ENCODE measurements around the gene TAMALIN.

TAMALIN gene

DNA sequence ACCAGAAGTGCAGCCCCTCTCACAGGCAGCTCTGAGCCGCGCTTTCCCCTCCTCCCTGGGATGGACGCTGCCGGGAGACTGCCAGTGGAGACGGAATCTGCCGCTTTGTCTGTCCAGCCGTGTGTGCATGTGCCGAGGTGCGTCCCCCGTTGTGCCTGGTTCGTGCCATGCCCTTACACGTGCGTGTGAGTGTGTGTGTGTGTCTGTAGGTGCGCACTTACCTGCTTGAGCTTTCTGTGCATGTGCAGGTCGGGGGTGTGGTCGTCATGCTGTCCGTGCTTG is 12.3 kb upstream of the TAMALIN start:
- TF ChIP-seq, protein P1, sequence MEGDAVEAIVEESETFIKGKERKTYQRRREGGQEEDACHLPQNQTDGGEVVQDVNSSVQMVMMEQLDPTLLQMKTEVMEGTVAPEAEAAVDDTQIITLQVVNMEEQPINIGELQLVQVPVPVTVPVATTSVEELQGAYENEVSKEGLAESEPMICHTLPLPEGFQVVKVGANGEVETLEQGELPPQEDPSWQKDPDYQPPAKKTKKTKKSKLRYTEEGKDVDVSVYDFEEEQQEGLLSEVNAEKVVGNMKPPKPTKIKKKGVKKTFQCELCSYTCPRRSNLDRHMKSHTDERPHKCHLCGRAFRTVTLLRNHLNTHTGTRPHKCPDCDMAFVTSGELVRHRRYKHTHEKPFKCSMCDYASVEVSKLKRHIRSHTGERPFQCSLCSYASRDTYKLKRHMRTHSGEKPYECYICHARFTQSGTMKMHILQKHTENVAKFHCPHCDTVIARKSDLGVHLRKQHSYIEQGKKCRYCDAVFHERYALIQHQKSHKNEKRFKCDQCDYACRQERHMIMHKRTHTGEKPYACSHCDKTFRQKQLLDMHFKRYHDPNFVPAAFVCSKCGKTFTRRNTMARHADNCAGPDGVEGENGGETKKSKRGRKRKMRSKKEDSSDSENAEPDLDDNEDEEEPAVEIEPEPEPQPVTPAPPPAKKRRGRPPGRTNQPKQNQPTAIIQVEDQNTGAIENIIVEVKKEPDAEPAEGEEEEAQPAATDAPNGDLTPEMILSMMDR (IDR thresholded peaks at IDR 0.05; ENCODE audit: extremely low read depth, insufficient read depth, missing control alignments) = no peak
- in situ Hi-C loops (cut with MboI; ENCODE audit: low pct_unique_long_range_greater_than_20kb, low sequenced_read_pairs, unreplicated experiment) = no loop called here
- no peak for DNase-seq (ENCODE audit: low spot score)

DNA sequence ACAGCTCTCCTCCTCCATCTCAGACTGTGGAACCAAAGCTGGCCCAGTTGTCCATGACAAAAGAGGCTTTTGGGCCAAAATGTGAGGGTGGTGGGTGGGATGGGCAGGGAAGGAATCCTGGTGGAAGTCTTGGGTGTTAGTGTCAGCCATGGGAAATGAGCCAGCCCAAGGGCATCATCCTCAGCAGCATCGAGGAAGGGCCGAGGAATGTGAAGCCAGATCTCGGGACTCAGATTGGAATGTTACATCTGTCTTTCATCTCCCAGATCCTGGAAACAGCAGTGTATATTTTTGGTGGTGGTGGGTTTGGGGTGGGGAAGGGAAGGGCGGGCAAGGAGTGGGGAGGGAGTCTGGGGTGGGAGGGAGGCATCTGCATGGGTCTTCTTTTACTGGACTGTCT is 11.8 kb upstream of the TAMALIN start:
- DNase-seq (ENCODE audit: low spot score) = no peak
- in situ Hi-C loops (cut with MboI; ENCODE audit: low pct_unique_long_range_greater_than_20kb, low sequenced_read_pairs, unreplicated experiment) = no loop called here
- TF ChIP-seq, protein P1 (IDR thresholded peaks at IDR 0.05; ENCODE audit: extremely low read depth, insufficient read depth, missing control alignments) = no peak

DNA sequence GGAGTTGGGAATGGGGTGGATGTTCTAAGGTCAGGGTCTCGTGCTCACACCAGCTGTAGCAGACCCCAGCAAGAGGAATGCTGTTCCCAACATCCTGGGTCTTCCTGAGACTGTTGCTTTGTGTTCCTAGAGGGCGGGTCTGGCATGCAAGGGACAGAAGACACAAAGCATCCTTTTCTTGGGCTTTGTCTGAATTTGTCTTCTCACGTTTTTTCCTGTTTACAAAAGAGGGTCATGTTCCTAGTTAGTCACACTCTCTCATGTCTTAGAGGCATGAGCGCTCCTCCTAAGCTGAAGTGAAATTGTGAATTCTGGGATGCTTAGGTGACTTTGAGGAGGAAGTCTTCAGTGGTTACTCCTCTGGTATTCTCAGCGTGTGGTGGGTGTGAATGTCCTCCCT is 9.6 kb upstream of the TAMALIN start:
- no peak for DNase-seq (ENCODE audit: low spot score)
- TF ChIP-seq, protein P1 (IDR thresholded peaks at IDR 0.05; ENCODE audit: extremely low read depth, insufficient read depth, missing control alignments) = no peak
- in situ Hi-C loops (cut with MboI; ENCODE audit: low pct_unique_long_range_greater_than_20kb, low sequenced_read_pairs, unreplicated experiment) = no loop called here

DNA sequence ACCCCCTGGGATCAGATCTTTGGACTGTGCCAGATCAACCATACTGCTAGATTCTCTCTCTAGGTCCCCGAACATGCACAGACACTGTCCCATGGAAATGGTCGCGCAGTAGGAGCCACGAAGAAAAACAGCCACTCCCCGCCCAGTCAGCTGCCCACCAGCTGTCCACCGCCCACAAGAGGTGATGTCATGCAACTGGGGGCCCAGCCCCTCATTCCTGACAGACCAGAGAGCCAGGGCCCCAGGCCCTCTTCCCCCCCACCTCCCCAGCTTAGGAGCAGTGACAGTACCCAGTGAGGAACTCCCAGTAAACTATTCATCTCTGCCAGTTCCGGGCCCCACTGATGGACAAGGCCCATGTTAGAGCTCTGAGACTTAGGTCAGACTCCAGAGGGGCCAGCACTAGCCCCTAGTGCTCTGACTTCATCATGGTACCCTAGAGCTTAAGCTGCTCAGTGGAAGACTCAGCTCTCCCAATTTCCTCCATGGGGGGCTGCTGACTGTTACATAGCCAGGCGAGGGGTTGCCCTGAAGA is 3.7 kb upstream of the TAMALIN start:
- TF ChIP-seq, protein P1 (IDR thresholded peaks at IDR 0.05; ENCODE audit: extremely low read depth, insufficient read depth, missing control alignments) = no peak
- DNase-seq (ENCODE audit: low spot score) = no peak

DNA sequence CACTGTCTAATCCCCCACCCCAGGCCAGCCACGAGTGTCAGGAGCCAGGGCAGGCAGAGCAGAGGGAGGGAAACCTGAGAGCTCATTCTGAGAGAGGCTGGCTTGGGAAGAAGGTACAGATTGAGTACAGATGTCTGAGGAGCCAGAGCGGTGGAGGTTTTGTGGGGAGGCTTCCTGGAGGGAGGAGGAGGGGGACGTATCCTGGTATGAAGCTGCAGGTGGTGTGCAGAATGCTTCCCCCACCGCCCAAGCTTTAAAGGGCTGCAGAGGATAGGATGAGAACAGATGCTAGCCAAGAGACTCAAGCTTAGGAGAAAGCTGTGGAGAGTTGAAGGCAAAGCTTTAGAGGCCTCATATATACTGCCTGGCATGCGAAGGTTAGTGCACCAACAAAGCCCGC is 3.2 kb upstream of the TAMALIN start:
- no peak for DNase-seq (ENCODE audit: low spot score)
- in situ Hi-C loops (cut with MboI; ENCODE audit: low pct_unique_long_range_greater_than_20kb, low sequenced_read_pairs, unreplicated experiment) = no loop called here
- TF ChIP-seq, protein P1 (IDR thresholded peaks at IDR 0.05; ENCODE audit: extremely low read depth, insufficient read depth, missing control alignments) = no peak

More for the DNA sequence above, 3.7 kb upstream of the TAMALIN start:
- in situ Hi-C loops (cut with MboI; ENCODE audit: low pct_unique_long_range_greater_than_20kb, low sequenced_read_pairs, unreplicated experiment) = no loop called here

DNA sequence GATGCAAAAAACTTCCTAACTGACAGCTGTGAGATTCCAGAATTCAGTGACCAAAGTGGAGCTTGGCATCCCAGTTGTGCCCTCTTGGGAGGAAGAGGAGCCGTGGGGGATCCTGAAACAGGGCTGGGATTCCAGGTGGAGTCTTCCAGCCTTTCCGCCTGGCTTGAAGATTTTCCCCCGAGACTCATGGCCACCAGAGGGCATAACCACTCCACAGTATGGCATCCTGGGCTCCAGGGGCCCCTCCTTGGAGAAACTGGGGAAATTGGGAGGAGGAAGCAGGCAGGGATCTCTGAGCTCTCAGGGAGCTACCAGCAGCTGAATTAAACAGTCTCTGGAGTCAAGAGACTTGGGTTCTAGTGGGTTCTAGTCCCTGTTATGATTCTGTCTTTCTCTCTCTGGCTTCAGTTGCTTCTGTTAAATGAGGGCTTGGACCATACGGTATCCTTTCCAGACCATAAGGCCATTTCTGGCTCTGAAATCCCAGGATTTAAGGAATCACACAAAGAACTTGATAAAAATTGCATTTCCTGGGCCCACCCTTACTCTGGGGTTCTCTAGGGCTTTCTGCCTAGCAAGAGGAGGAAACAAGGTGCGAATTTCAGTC is 2.6 kb upstream of the TAMALIN start:
- TF ChIP-seq, protein P1 (IDR thresholded peaks at IDR 0.05; ENCODE audit: extremely low read depth, insufficient read depth, missing control alignments) = peak; percentile 54
- in situ Hi-C loops (cut with MboI; ENCODE audit: low pct_unique_long_range_greater_than_20kb, low sequenced_read_pairs, unreplicated experiment) = no loop called here
- DNase-seq (ENCODE audit: low spot score) = no peak
